Right lobe of liver (tissue), 4 donors: ENCODE data around the gene SCG3.

Experiments
- POLR2A ChIP-seq: fragments of 450-650 bp; IDR thresholded peaks from one replicate; pipeline ENCODE4 v1.6.1; 2017; ENCODE audit warnings: antibody characterized with exemption, mild to moderate bottlenecking
- TF ChIP-seq, protein P1 (sequence below), 4 donors: fragments of 200-600 bp in 3 of 4; fragments of 450-650 bp in 1 of 4; IDR thresholded peaks; one replicate each; pipeline versions ENCODE4 v1.5.1 to v1.8.0; 2016 to 2022; ENCODE audit warnings: antibody characterized with exemption in 4 of 4, mild to moderate bottlenecking in 2 of 4
- donor health status: DM: no; HTN: no; CAD: no.
- donor health status: DM: no; HTN: no; CAD: no.
- donor health status: DM: no; HTN: yes; CAD: no.

DNA sequence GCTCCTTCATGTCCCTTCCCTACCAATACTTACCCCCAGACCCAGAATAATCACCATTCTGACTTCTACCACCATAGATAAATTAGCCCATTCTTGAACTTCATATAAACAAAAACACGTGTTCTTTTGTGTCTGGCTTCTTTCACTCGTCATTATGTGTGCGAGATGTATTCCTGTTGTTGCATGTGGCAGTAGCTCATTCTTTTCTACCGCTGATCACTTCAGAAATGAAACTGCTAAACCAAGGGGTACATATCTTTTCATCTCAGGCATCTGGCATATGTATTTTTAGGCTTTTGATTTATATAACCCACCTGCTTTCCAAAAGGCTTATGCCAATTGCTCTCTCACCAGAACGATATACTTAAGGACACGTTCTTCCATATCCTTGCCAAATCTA, 13.8 kb upstream of the SCG3 start:
- TF ChIP-seq, protein P1, sequence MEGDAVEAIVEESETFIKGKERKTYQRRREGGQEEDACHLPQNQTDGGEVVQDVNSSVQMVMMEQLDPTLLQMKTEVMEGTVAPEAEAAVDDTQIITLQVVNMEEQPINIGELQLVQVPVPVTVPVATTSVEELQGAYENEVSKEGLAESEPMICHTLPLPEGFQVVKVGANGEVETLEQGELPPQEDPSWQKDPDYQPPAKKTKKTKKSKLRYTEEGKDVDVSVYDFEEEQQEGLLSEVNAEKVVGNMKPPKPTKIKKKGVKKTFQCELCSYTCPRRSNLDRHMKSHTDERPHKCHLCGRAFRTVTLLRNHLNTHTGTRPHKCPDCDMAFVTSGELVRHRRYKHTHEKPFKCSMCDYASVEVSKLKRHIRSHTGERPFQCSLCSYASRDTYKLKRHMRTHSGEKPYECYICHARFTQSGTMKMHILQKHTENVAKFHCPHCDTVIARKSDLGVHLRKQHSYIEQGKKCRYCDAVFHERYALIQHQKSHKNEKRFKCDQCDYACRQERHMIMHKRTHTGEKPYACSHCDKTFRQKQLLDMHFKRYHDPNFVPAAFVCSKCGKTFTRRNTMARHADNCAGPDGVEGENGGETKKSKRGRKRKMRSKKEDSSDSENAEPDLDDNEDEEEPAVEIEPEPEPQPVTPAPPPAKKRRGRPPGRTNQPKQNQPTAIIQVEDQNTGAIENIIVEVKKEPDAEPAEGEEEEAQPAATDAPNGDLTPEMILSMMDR (IDR thresholded peaks at IDR 0.05), result no peak
- TF ChIP-seq POLR2A, result no peak
